HG03097 (cell line): Measurements from ENCODE around the gene EVA1C.
"Not testable (repeated sequence)": the region's sequence is repeated elsewhere in the genome, so short reads cannot be mapped to it uniquely, and the experiment has no call there.

Experiments
- ATAC-seq: cut with Tn5 transposase; IDR thresholded peaks from one replicate; pipeline ENCODE4 v1.9.1; 2021; ENCODE audit not compliant: unreplicated experiment, low FRiP score

Gene EVA1C

DNA sequence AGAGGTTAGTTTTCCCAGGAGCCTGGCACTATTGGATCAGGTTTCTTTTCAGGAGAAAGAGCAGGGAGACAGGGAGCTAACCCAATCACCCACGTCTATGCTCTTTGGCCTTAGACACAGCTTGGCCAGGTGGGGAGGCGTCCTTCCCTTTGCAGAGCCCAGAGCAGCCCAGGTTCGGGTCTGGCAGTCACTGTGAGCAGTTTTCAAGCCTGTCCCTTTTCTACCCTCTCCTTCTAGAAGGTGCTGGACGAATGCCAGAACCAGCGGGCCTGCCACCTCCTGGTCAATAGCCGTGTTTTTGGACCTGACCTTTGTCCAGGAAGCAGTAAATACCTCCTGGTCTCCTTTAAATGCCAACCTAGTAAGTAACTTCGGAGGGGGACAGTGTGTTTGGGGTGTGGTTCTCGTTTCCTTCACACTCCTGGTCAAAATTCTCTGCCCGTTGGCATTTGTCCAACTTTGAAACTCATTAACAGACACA, 44.9 kb downstream of the EVA1C start:
- no peak for ATAC-seq

DNA sequence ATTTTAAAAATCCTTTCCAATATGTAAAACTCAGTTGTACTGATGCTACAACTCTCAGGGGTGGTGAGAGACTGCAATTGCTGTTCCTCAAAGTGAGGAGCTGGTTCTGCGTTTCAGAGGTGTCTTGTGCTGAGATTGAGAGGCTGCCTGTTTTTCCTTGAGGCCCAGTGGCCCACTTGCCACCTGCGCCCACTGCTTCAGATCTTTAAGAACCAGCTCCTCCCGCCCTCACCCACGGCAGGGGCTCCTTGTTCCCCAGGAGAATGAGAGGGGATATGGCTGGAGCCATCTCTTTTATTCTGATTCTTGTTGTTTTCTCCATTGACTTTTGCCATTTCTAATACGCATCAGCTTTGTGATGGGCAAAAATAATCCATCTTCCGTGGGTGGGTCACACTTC, 45.5 kb downstream of the EVA1C start:
- no peak for ATAC-seq

DNA sequence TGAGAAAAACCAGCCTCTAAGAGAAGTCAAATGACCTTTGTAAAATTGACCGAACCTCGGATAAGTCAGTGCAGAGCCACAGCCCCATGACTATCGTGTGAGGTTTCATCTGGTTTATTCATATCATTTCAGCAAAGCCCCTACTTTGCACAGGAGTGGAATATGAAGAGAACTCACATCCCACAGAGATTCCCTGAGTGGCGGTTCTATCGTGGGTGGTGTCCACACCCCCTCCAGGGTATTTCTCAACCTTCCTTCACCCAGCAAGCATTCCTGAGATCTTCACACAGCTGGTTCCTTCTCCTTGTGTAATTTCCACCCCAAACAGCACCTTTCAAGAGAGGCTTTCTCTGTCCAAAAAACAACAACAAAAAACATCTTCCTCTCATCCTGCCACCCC, 47.5 kb downstream of the EVA1C start:
- no peak for ATAC-seq

DNA sequence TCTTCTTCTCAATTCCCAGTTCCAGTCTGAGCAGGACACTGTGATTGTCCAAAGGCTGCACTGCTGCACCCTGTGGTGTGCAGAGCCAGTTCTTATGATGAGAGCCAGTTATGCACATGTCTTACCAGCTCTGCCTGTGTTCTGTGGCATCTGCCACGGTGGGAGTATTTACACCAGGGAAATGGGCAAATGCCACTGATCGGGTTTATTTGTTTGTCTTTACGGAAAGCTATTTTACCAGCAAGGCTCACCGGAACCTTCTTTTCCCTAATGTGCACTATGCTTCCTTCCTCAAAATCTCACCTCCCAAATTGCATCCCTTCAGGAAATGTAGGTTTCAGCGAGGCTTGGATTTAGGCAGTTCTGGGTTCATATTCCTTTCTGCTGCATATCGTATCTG, 49.0 kb downstream of the EVA1C start:
- ATAC-seq: no peak

DNA sequence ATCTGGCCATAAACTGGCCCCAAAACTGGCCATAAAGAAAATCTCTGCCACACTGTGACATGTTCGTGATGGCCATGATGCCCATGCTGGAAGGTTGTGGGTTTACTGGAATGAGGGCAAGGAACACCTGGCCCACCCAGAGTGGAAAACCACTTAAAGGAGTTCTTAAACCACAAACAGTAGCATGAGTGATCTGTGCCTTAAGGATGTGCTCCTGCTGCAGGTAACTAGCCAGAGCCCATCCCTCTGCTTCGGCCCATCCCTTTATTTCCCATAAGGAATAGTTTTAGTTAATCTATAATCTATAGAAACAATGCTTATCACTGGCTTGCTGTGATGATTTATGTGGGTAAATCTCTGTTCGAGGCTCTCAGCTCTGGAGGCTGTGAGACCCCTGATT, 50.1 kb downstream of the EVA1C start:
- not testable (repeated sequence) for ATAC-seq

DNA sequence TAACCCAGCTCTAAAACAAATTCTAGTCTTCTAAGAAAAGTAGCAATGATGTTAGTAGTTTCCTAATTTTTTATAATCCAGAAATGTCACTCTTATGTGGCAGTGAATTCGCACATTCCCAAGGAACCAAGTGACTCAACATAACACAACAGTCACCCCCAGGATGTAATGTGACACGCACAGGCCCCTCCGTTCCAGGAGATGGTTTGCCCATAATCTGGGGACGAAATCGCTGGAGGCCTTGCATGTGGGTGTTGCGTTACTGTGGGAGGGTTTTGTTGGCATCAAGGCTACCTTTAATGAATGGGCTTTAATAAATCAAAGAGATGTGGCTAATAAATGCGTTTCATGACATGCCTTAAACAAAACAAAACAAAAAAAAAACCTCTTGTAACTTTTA, 50.9 kb downstream of the EVA1C start:
- no peak for ATAC-seq

DNA sequence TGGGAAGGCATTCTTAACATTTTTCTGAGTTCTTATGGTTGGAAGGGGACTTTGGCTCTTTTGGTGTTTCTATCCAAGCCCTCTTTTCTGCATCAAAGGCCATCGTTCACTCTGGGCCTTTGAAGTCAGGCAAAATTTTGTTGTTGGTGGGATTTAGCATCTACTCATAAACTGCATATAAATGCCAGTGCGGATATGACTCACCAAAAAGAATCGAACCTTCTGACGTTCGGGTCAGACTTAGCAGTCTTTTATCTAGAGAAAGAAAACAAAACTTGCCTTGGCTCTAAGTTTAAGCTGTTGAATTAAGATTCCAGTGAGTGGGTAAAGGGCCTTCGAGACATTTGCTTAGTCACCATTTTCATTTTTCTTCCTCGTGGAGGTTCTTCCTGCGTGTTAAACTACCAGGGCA, 51.4 kb downstream of the EVA1C start:
- no peak for ATAC-seq

DNA sequence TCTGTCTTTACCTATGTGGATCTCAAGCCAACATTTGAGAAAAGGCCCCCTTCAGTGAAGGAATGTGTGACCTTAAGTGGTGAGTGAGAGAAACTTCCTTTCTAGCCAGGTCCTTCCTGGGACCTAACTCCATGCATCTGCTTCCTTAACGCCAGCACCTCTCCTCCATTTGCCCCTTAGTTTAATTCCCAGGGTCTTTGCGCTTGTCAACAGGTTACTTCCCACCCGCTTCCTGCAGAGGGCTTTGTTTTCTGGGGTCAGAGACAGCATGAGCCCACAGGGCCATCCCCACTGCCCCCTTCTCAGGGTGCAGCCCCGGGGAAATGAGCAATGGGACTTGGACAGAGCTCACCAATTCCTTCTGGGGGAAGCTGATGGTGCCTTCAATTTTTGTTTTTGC, 54.8 kb downstream of the EVA1C start:
- no peak for ATAC-seq

DNA sequence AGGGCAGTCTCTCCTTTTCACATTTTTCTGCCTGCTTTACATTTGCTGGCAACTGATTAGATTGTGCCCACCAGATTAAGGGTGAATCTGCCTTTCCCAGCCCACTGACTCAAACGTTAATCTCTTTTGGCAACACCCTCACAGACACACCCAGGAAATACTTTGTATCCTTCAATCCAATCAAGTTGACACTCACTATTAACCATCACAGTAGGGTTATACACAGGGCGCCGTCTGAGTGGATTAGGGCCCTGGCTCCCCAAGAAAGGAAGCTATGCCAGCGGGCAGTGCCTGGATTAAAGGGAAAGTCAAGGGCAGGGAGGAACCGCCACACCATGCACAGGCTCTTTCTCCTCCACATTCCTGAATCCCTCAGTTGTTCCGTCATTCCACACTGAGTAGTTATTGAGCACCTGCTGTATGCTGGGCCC, 56.2 kb downstream of the EVA1C start:
- no peak for ATAC-seq

DNA sequence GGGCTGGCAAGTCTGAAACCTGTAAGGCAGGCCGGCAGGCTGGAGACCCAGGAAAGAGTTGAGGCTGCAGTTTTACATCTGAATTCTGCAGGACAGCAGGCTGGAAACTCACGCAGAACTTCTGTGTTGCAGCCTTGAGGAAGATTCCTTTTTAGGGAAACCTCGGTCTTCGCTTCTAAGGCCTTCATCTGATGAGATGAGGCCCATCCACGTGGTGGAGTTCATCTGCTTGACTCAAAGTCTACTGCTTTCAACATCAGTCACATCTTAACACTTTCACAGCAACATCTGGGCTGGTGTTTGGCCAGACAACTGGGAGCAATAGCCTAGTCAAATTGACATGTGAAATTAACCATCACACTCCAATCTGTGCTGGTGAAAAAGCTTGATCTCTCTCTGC, 57.1 kb downstream of the EVA1C start:
- no peak for ATAC-seq

DNA sequence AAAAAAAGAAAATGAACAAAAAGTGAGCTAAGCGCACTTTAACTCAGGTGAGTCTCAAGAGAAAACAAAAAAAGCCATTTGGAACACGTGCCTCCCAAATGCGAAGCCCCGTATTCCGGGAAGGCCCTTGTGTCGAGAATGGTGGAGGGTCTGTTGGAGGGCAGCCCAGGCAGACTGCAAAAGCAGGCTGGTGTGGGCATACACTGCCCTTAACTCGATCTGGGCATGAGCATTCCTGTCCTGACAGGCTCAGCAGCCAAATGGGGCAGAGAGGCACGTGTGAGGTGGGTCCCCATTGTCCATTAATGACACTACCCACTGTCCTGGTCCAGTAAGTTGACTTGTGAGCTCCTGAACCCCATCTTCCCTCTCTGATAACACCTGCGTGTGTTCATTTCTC, 57.7 kb downstream of the EVA1C start:
- ATAC-seq: no peak

DNA sequence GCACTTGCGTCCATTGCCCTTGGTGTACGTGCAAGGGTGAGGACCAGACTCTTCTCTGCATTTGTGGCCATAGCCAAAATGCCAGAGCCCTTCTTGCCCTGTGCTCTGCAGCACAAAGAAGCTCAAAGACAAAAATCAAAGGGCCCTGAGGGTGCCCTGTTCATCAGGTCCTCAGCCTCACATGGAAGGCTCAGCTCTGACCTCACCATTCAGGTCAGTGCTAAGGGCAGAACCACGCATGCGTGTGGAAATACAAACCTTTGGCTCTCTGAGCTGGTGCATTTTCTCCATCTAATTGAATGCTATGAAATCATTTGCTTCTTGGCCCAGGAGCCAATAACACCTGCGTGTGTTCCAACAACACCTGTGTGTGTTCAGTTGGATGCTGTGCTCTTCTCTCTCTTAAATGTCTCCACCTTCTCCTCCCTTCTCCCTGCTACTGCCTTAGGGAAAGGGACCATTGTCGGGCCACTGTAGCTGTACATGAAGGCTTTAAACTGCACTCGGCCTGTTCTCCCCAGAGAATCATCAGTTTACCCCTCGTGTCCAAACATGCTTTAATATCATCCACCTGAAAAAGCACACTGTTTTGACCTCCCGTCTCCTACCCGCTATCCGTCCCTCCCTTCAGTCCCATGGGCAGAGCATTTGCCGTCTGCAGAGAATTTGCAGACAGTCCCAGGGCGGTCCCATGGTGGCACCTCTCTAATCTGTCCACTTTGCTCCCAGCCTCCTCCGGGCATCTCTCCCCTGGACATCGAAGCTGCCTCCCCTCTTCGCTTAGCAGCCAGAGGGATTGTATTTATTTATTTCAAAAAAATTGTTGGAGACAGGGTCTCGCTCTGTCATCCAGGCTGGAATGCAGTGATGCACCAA, 60.6 kb downstream of the EVA1C start:
- no peak for ATAC-seq

DNA sequence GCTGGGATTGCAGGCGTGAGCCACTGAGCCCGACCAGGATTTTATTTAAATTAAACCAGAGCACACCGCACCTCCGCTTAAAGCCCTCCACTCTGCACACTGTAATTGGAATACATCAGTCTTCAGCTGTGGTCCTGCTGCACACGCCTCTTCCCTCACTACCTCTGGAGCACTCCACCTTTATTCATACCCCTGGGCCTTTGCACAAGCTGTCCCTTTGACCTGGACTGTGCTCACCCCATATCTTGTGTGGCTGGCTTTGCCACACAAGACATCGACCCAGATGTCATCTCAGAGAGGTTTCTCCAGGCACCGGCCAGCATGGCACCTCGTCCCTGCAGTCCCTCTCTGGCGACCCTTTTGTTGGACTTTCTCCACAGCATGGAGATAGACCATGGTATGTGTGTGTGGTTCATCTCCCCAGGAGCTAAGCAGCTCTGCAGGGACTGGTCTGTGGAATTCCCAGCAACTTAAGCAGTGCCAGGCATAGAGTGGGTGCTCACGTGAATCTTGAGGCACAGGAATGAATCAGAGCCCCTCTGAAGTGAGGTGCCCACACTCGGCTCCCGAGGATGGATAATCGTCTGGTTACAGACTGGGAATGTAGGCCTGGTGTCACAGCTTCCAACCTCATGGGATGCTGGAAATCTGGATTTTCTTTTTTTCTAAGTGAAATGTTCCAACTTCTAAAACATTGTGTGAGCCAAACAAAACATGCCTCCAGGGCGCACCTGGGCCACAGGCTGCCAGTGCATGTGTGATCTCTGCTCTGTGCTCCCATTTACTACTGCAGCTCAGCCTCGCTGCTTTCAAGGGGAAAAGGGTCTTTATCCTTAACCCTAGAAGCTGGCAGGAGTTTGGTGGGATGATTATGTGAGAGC, 61.9 kb downstream of the EVA1C start:
- ATAC-seq: no peak

DNA sequence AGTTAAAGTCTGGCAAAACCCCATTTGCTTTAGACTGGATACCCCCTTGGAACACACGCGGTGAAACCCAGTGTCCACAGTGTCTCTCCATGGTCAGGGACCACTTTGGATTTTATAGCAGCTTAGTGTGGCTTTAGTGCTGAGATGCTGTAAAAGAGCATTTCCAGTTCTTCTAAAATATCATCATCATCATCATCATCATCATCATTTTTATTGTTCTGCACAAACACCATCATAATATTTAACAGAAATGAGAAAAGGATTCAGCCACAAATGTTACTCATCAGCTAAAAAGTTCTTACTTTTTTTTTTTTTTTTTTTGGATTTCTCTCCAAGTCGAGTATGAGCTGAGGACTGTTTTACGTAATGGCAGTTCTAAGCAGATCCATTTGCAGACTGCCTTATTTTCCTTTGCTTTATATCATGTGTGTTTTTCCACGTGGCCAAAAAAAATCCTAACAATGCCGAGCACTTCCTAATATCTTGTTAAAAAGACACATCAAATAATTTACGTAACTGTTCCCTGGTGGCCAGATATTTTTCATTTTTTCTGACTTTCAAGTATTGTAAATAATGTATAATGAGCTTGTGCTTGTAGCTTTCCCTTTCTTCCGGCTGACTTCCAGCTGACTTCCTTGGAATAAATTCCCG, 62.8 kb downstream of the EVA1C start:
- no peak for ATAC-seq

DNA sequence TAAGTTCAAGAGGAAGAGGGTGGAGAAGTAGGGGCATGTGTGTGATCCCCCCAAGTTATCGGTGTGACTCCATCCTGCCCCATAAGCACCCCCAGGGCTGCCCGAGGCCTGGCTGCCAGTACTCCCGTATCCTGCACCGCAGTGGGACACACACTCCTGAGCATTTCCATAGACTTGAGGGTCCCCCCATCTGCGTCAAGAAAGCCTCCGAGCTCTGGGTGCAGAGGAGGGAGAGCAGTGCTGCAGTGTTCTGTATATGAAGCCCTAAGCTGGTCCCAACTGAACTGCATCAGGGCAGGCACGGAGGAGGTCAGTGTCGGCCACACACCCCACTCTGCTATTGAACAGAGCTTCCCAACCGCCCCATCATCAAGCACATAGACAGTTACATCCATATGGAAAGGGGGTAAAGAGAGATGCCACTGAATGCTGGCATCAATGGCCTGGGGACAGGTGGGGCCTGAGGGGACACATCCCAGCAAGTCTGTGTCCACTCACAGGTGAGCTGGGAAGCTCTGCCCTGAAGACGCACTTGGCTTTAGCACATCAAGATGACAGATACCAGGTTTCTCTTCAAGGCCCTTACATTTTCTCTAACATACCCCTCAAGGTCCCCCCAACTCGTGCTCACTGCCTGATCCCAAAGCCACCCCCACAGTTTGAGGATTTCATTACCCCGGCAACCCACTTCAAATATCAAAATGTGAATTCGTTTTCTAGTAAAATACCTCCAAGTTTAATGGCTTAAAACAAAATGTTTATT, 64.3 kb downstream of the EVA1C start:
- ATAC-seq: no peak

DNA sequence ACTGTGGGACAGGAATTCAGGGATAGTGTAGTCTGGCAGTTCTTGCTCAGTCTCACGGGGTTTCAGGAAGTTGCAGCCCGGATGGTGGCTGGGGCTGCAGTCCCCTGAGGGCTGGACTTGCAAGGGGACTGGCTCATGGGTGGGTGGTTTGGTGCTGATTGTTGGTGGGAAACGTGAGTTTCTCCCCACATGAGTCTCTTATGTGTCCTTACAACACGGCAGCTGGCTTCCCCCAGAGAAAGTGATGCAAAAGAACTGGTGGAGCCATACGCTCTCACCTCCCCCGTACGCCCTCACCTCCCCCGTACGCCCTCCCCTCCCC, 64.9 kb downstream of the EVA1C start:
- no peak for ATAC-seq

DNA sequence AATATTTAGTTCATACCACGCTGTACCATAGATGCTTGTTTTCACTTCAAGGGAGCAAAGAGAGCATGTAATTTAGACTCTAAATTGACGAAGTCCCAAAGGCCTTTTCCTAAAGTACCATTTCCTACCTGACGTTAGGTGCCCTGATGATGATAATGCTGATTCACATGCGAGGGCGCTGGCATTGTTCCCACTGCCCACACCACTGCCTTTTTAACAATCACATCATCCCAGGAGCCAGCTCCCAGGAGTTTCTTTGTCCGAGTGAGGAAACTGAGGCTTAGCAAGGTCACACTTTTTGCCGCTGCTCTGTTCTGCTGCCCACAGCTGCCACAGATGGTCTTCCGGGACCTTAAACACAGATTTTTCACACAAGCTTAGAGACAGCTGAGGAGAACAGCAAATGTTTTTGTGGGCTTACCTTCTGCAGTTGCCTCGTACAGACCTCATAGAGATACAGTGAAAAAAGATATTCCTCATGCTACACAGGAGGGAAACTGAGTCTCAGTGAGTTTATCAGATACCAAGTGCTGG, 69.4 kb downstream of the EVA1C start:
- no peak for ATAC-seq

DNA sequence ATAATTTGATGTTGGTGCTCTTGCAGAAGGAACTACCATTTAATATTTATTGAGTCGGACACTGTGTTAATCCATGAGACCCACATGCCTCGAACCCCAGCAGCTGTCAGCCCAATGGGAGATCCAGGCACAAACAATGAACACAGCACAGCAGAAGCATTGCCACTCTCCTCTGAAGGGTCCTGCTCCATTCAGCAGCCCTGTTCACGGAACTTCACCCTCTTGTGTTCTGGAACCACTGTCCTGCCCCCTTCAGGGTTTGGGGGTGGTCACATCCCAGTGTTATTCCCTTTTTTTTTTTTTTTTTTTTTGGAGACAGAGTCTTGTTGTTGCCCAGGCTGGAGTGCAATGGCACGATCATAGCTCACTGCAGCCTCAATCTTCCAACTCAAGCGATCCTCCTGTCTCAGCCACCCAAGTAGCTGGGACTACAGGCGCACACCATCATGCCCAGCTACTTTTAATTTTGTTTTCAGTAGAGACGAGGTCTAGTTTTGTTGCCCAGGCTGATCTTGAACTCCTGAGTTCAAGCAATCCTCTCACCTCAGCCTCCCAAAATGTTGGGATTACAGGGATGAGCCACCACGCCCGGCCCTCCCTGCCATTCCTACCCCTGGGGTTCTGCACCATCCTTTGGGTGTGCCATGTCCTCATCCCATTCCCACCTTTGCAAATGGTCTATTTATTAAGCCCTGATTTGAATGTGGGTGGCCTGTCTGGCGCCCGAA, 70.2 kb downstream of the EVA1C start:
- no peak for ATAC-seq

DNA sequence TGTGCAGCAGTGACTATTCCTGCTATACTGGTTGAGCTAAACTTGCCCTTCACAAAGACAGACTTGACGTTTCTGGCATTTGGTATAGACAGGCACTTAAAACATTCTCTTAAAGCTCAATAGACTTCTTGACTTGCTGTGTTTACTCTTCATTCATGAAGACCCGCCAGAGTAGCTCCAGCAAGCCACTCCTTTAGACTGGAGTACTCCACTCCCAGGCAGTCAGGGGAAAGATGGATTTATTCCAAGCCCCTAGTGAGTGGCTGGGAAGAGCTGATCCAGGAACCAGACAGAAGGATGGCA, 70.7 kb downstream of the EVA1C start:
- ATAC-seq: no peak
